SHP77 (cell line): ENCODE results near the gene CSTA.

Source experiments
- DNase-seq, 2 experiments: peaks; one replicate each; lab custom pipeline; 2025; lab: John Stamatoyannopoulos, UW

CSTA gene

DNA sequence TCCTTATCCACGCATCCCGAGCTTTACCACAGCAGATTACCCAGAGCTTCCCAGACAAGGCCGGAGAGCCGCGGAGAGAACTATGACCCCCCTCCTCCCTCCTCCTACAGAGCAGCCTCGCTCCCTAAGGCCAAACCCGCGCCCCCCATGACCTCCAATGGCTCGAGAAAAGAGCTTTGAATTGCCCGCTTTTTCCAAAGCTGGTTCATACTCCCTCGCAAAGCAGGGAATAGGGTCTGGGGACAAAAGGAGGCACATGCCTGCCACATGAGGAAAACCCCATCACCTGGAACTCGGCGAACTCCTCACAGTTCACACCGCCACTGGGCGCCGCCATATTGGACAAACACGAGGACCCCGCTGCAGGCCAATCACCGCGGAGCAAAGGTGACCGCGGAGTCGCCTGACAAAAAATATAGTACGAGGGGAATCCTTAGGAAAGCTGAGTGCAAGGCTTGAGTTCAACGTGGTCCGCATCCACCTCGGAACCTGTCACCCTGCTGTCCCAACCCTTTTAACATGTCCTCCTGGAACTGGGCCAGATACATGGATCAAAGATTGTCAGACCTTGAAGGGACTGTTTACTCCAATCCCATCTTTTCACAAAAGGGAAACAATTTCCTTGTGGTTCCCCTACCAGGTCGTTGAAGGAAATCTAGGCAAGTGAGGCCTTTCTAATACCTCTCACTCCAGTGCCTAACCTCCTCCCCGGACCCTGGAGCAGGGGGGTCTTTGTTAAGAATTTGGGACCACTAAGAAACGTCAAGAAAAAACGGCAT is 58.0 kb downstream of the CSTA start, which contains the start of gene MIX23:
TSS of gene MIX23 (minus strand) at position 344 of the 779 bp plus-strand sequence. CDS start at position 337, 7 bp downstream.
- DNase-seq: peak; percentile 85

DNA sequence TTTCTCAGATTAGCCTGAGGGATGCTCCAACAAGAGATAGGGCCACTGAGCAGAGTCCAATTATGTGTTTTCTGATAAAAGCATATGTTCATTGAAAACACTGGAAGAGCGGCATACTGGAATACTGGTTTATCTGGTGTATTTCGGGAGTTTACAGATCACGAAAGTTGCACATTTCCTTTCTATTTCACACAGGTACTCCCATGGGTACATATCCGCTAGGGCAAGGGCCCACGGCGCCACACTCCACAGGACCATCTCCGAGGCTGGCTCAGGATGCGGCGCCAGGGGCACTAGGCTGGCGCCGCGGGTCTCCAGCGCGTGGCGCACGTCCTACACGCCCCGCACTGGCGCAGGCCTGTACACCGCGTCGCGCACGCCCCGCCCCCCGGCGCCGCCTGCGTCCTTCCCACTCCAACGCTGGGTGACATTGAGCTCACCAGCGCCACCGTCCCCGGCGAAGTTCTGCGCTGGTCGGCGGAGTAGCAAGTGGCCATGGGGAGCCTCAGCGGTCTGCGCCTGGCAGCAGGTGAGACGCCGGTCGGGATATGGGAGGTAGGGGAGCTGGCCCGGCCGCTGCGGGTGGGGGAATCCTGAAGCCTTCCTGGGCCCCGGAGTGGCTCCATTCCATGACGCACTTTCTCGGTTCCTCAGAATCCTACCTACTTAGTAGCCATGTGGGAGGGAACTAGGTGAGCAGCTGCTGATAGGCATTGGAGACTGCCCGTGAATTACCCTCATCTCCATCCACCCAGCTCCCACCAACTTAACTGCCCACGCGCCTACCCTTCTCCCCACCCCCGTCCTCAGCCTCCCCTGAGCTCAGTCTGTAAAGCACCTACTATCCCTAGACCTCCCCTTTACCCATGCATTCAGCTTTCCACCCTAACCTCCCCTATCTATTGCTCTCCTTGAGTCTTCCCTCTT is 59.0 kb downstream of the CSTA start, which contains the start of gene FAM162A:
TSS of gene FAM162A (plus strand) at position 412 of the 927 bp plus-strand sequence. CDS start at position 496, 84 bp downstream.
- peak; percentile 90 to 95 for DNase-seq

DNA sequence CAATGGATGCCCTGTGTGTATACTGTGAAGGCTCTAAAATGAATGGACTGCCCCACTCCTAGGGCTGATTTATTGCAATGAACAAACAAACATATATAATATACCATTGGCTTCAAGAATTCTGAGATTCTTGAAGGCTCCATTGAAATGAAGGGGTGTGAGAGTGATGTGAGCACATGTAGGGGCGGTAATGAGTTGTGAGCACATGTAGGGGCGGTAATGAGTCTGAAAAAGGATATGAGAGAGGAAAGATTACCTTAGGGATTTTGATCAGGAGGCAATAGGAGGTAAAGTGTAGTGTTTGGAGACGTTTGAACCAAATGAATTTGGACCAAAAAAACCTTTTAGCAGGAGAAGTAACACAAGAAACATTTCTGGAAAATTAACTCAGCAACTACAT is 62.7 kb downstream of the CSTA start:
- no peak for DNase-seq

DNA sequence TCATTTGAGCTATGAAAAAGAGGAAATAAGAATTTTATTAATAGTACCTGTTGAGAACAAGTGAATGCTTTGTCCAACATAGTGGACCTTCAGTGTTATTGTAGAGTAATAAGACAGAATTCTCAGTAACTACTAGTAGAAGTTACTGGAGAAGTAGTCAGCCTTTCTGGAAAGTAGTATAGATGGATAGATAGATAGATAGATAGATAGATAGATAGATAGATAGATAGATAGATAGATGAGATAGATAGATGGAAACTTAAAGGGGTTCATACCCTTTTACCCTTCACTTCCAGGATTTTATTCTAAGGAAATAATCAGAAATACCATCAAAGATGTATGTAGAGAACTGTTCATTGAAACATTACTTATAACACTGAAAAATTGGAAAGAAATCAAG is 64.1 kb downstream of the CSTA start:
- no peak for DNase-seq

DNA sequence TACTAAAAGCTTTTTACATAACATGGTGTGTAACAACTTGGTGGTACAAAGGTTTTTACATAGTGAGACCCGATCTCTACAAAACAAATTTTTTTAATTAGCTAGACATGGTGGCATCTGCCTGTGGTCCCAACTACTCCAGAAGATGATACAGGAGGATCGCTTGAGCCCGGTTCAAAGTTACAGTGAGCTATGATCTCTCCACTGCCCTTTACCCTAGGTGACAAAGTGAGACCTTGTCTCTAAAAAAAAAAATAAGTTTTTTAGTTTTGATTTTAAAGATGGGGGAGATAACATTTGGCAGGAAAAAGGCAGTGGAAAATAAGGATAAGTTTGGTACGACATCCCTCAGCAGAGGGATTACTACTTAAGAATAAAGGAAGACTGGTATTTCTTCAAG is 64.8 kb downstream of the CSTA start:
- no peak for DNase-seq

DNA sequence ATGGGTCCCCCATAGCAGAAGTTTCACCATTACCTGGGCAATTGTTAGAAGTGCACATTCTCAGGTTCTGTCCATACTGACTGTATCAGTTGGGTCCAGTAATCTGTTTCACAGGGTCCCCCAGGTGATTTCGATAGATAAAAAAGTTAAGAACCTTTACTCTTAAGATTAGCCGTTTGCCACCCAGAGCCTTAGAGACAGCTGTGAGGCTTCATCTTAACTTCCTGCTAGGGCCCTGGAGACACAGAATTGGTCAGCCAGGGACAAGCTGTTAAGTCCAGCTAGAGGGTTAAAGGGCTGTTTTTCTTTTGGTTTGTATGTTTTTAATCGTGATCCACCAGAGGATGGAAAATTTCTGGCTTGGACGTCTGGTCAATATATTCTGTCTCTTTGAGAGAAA is 65.6 kb downstream of the CSTA start:
- DNase-seq: no peak
